ENCODE results near the gene COQ4.

The COQ4 gene

DNA sequence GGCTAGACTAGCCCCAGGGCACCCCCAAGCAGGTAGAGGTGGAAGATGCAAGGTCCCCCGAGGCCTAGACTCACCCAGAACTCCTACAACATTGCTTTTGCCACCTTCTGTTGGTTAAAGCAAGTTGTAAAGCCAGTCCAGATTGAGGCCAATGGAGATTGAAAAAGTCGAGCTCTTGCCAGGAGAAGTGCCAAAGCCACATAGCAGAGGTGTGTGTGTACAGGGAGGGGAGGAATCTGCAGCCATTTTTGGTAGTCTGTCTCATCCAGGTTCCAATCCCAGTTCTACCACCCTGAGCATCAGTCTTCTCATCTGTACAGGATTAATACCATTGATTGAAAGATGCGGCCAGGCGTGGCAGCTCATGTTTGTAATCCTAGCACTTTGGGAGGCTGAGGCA lies 36.2 kb downstream of the COQ4 start:
- Histone ChIP-seq H3K4me1 (ENCODE audit: insufficient read depth, low read length, poor library complexity, severe bottlenecking) (no peaks in the 10 kb centered on the region), H3K9me2 (replicated peaks; ENCODE audit: low read depth, low read length) (no peaks in the 10 kb centered on the region), H3K9ac (ENCODE audit: low read depth, low read length, poor library complexity, severe bottlenecking) (no peak overlapping the region), H3K36me3 (ENCODE audit: insufficient read depth, low read length) (no peaks in the 10 kb centered on the region), H3K4me2 (ENCODE audit: low read depth, low read length, poor library complexity, severe bottlenecking) (no peak overlapping the region), H3F3A (ENCODE audit: low read depth) (no peaks in the 10 kb centered on the region), H4K20me1 (ENCODE audit: insufficient read depth, low read length, poor library complexity, severe bottlenecking) (no peaks in the 10 kb centered on the region), H3K27me3 (ENCODE audit: insufficient read depth, low read length, poor library complexity, severe bottlenecking) (no peaks in the 10 kb centered on the region), H3K9me3 (ENCODE audit: insufficient read depth, low read depth, low read length) (no peaks in the 10 kb centered on the region), H2AFZ (ENCODE audit: low read length) (no peak overlapping the region), H3K79me2 (ENCODE audit: insufficient read depth, low read length) (no peaks in the 10 kb centered on the region), H3K4me3 (ENCODE audit: low read length, poor library complexity, severe bottlenecking) (no peak overlapping the region)
- TF ChIP-seq EZH2phosphoT487 (IDR thresholded peaks at IDR 0.05; ENCODE audit: borderline replicate concordance) = no peak
- TF ChIP-seq, protein P1, sequence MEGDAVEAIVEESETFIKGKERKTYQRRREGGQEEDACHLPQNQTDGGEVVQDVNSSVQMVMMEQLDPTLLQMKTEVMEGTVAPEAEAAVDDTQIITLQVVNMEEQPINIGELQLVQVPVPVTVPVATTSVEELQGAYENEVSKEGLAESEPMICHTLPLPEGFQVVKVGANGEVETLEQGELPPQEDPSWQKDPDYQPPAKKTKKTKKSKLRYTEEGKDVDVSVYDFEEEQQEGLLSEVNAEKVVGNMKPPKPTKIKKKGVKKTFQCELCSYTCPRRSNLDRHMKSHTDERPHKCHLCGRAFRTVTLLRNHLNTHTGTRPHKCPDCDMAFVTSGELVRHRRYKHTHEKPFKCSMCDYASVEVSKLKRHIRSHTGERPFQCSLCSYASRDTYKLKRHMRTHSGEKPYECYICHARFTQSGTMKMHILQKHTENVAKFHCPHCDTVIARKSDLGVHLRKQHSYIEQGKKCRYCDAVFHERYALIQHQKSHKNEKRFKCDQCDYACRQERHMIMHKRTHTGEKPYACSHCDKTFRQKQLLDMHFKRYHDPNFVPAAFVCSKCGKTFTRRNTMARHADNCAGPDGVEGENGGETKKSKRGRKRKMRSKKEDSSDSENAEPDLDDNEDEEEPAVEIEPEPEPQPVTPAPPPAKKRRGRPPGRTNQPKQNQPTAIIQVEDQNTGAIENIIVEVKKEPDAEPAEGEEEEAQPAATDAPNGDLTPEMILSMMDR (conservative IDR thresholded peaks at IDR 0.05; ENCODE audit: low read length) = no peak

- Histone ChIP-seq H3K9me3 (ENCODE audit: insufficient read depth, low read depth, low read length) (no peaks in the 10 kb centered on the region), H3F3A (ENCODE audit: low read depth) (no peaks in the 10 kb centered on the region), H2AFZ (ENCODE audit: low read length) (no peak overlapping the region), H3K36me3 (ENCODE audit: insufficient read depth, low read length) (no peaks in the 10 kb centered on the region), H3K4me2 (ENCODE audit: low read depth, low read length, poor library complexity, severe bottlenecking) (no peak overlapping the region), H3K4me1 (ENCODE audit: insufficient read depth, low read length, poor library complexity, severe bottlenecking) (no peaks in the 10 kb centered on the region), H3K9ac (ENCODE audit: low read depth, low read length, poor library complexity, severe bottlenecking) (no peak overlapping the region), H3K9me2 (replicated peaks; ENCODE audit: low read depth, low read length) (no peaks in the 10 kb centered on the region), H3K79me2 (ENCODE audit: insufficient read depth, low read length) (no peaks in the 10 kb centered on the region), H3K27me3 (ENCODE audit: insufficient read depth, low read length, poor library complexity, severe bottlenecking) (no peaks in the 10 kb centered on the region), H4K20me1 (ENCODE audit: insufficient read depth, low read length, poor library complexity, severe bottlenecking) (no peaks in the 10 kb centered on the region), H3K4me3 (ENCODE audit: low read length, poor library complexity, severe bottlenecking) (no peak overlapping the region)
- TF ChIP-seq EZH2phosphoT487 (IDR thresholded peaks at IDR 0.05; ENCODE audit: borderline replicate concordance) = no peak
- TF ChIP-seq, protein P1 (conservative IDR thresholded peaks at IDR 0.05; ENCODE audit: low read length) = no peak
Observed at GRCh38 chr9:128360826-128361225, 38.2 kb downstream of the COQ4 start.

GRCh38 chr9:128361296-128361985 lies 38.8 kb downstream of the COQ4 start:
- no peak for TF ChIP-seq EZH2phosphoT487 (IDR thresholded peaks at IDR 0.05; ENCODE audit: borderline replicate concordance)
- no peaks in the 10 kb centered on the region for H3K36me3 ChIP-seq (ENCODE audit: insufficient read depth, low read length)

More at GRCh38 chr9:128361296-128361985, 38.8 kb downstream of the COQ4 start:
- Histone ChIP-seq H3K9ac (ENCODE audit: low read depth, low read length, poor library complexity, severe bottlenecking) (no peak overlapping the region), H3F3A (ENCODE audit: low read depth) (no peaks in the 10 kb centered on the region), H3K79me2 (ENCODE audit: insufficient read depth, low read length) (no peaks in the 10 kb centered on the region), H3K9me3 (ENCODE audit: insufficient read depth, low read depth, low read length) (no peaks in the 10 kb centered on the region), H3K27me3 (ENCODE audit: insufficient read depth, low read length, poor library complexity, severe bottlenecking) (no peaks in the 10 kb centered on the region), H3K9me2 (replicated peaks; ENCODE audit: low read depth, low read length) (no peaks in the 10 kb centered on the region), H3K4me2 (ENCODE audit: low read depth, low read length, poor library complexity, severe bottlenecking) (no peak overlapping the region), H2AFZ (ENCODE audit: low read length) (no peak overlapping the region), H3K4me1 (ENCODE audit: insufficient read depth, low read length, poor library complexity, severe bottlenecking) (no peaks in the 10 kb centered on the region), H4K20me1 (ENCODE audit: insufficient read depth, low read length, poor library complexity, severe bottlenecking) (no peaks in the 10 kb centered on the region), H3K4me3 (ENCODE audit: low read length, poor library complexity, severe bottlenecking) (no peak overlapping the region)

Measured in Loucy (cell line).